Heart right ventricle (tissue), 16 donors: Measurements from ENCODE around the gene TAB2. TPM values are rescaled to one million over a fixed set of nuclear protein-coding genes. Genes with fewer than 3 reads are reported as not detected.

ENCODE experiments used
- ATAC-seq, 8 donors: fragments of 200-7000 bp; cut with Tn5 transposase; one replicate each; pipeline ENCODE4 v1.9.1; 2020; ENCODE audit warnings: mild to moderate bottlenecking in 8 of 8, moderate library complexity in 8 of 8, moderate number of reproducible peaks in 1 of 8
- DNase-seq, 2 donors: peaks; one replicate each; pipeline ENCODE4 v3.0.0-alpha.2; 2020
- H3K27ac ChIP-seq, 10 donors: fragments of 200-600 bp; sonication (generic) in 2 of 10; one replicate each; pipeline versions ENCODE4 v1.5.0 to v1.8.0; 2020 to 2022; ENCODE audit warnings: mild to moderate bottlenecking in 3 of 10
- H3K27me3 ChIP-seq, 7 donors: fragments of 200-600 bp; one replicate each; pipeline ENCODE4 v1.8.0; 2021 to 2022; ENCODE audit warnings: mild to moderate bottlenecking in 2 of 7
- H3K36me3 ChIP-seq, 9 donors: fragments of 200-600 bp; sonication (generic) in 1 of 9; one replicate each; pipeline versions ENCODE4 v1.5.0 to v1.8.0; 2020 to 2022; ENCODE audit warnings: mild to moderate bottlenecking in 2 of 9
- H3K4me1 ChIP-seq, 9 donors: fragments of 200-600 bp; sonication (generic) in 1 of 9; one replicate each; pipeline versions ENCODE4 v1.5.0 to v1.8.0; 2020 to 2022; ENCODE audit warnings: mild to moderate bottlenecking in 4 of 9
- H3K4me3 ChIP-seq, 10 donors: fragments of 200-600 bp; sonication (generic) in 2 of 10; one replicate each; pipeline versions ENCODE4 v1.5.0 to v1.8.0; 2020 to 2022; ENCODE audit warnings: mild to moderate bottlenecking in 7 of 10, moderate library complexity in 2 of 10
- H3K9me3 ChIP-seq, 11 donors: fragments of 200-600 bp in 10 of 11; sonication (generic) in 2 of 11; one replicate each; pipeline versions ENCODE4 v1.5.0 to v1.8.0; 2013 to 2022; ENCODE audit warnings: mild to moderate bottlenecking in 2 of 11, control low read depth in 1 of 11, moderate library complexity in 1 of 11
- CTCF ChIP-seq, 9 donors: fragments of 200-600 bp; sonication (generic) in 2 of 9; IDR thresholded peaks; one replicate each; pipeline versions ENCODE4 v1.5.0 to v1.8.0; 2021 to 2022; ENCODE audit warnings: antibody characterized with exemption in 9 of 9, mild to moderate bottlenecking in 5 of 9, moderate library complexity in 1 of 9
- WGBS, 2 donors: extraction: QIAGEN DNeasy Blood & Tissue Kit; methylation state at CpG; one replicate each; pipeline ENCODE4 v1.1.7; 2013; ENCODE audit warnings: inconsistent platforms in 1 of 2; 5-methylcytosine and 5-hydroxymethylcytosine counted together
- intact Hi-C, 10 donors: fragments of 100-400 bp; cut with DNase I; formaldehyde crosslinking; loops; one replicate each; pipeline versions ENCODE4 v1.11.1 to v1.14.2; 2022
- polyA plus RNA-seq, 2 donors: library from polyadenylated mRNA; stranded (reverse); fragments of 200-250 nt; gene quantifications; one replicate each; pipeline ENCODE4 v1.2.3, GENCODE V29; 2013
- total RNA-seq, 10 donors: library from RNA; stranded (reverse); fragmentation: NEBNext Ultra II Directional in 3 of 10; extraction: Animal tissue kit (Norgen Biotek cat#: 25700) in 3 of 10; gene quantifications; one replicate each; pipeline versions ENCODE4 v1.2.1 to v1.2.4, GENCODE V29; 2021 to 2023
- donor health status: Arrhythmogenic right ventricular cardiomyopathy.
- donor health status: ischemic (EF 13 %, LVEDD 7.1; RV severe dilation, severe dysfunction).
- donor health status: healthy with polysubstance abuse.
- donor health status: DM: no; HTN: yes; CAD: no.
- donor health status: DM: no; HTN: no; CAD: no.
- donor health status: ischemic (EF 25% LVEDD 6.9; RV normal size, moderate dysfunction).
- donor health status: ischemic (EF 25% LVEDD 5.7; RV mildly dilated, moderate dysfunction).
- donor health status: healthy.
- donor health status: DM: yes; HTN: yes; CAD: no.
- donor health status: Ischemic cardiomyopathy.
- donor health status: ischemic (EF 35%, LVEDD 5.7; RV mildly dilated, moderate dysfunction).
- donor health status: nonischemic (EF 11% LVEDD 7.7; RV severe dilation, severe dysfunction).
- donor health status: DM: yes; HTN: yes; CAD: no.
- donor health status: PGD.
- donor health status: ischemic (EF 29% LVEDD 5.4; RV normal size, mild dysfunction).
- donor health status: nonischemic (EF 23%, LVEDD 6.1; RV moderate dilation, normal function).

The TAB2 gene
- total and polyA plus RNA-seq, 12 donors, result 13.6 to 72.5 (median 54.3) TPM

GRCh38 chr6:149368065-149368464 is 50.6 kb downstream of the TAB2 start:
- Histone ChIP-seq H3K4me3 (no peak overlapping the region), H3K4me1 (peaks cover 0 to 50% (median 32%) of the 10 kb centered on the region in 9 donors), H3K27me3 (no peaks in the 10 kb centered on the region), H3K36me3 (peaks cover 0 to 31% (median 0%) of the 10 kb centered on the region in 9 donors), H3K27ac (no peak overlapping the region), H3K9me3 (no peaks in the 10 kb centered on the region)
- intact Hi-C loops, result no loop called here
- DNase-seq, result no peak
- WGBS, 2 donors, result 85 to 86% methylated on average over 1 of the region's 1 CpG
- no peak for TF ChIP-seq CTCF (IDR thresholded peaks at IDR 0.05)
- ATAC-seq, result no peak

GRCh38 chr6:149371154-149371553 is 53.6 kb downstream of the TAB2 start:
- DNase-seq (no peak), ATAC-seq (peak in 1 of 8 donors; percentile 22)
- Histone ChIP-seq H3K9me3 (no peaks in the 10 kb centered on the region), H3K4me3 (no peak overlapping the region), H3K4me1 (peaks cover 0 to 33% (median 9%) of the 10 kb centered on the region in 9 donors), H3K27me3 (no peaks in the 10 kb centered on the region), H3K36me3 (peaks cover 0 to 31% (median 0%) of the 10 kb centered on the region in 9 donors), H3K27ac (no peak overlapping the region)
- no peak for TF ChIP-seq CTCF (IDR thresholded peaks at IDR 0.05)
- intact Hi-C loops, result no loop called here

- ATAC-seq, result no peak
- Histone ChIP-seq H3K9me3 (no peaks in the 10 kb centered on the region), H3K4me1 (peaks cover 0 to 33% (median 6%) of the 10 kb centered on the region in 9 donors), H3K36me3 (peaks cover 0 to 31% (median 0%) of the 10 kb centered on the region in 9 donors), H3K27me3 (no peaks in the 10 kb centered on the region), H3K4me3 (no peak overlapping the region), H3K27ac (no peak overlapping the region)
- no peak for TF ChIP-seq CTCF (IDR thresholded peaks at IDR 0.05)
- no peak for DNase-seq
- 49 to 99% methylated on average over 2 of the region's 2 CpGs for WGBS, 2 donors
- intact Hi-C loops, result no loop called here
Observed at GRCh38 chr6:149372062-149372461, 54.5 kb downstream of the TAB2 start.

GRCh38 chr6:149373511-149373910 is 56.0 kb downstream of the TAB2 start:
- ATAC-seq, result no peak
- H3K27ac ChIP-seq, result no peak overlapping the region

More at GRCh38 chr6:149373511-149373910, 56.0 kb downstream of the TAB2 start:
- H3K4me1 ChIP-seq, result peaks cover 0 to 26% (median 6%) of the 10 kb centered on the region in 9 donors
- TF ChIP-seq CTCF (IDR thresholded peaks at IDR 0.05), result no peak
- intact Hi-C loops, result no loop called here
- peaks cover 0 to 40% (median 8%) of the 10 kb centered on the region in 9 donors for H3K36me3 ChIP-seq
- 94 to 95% methylated on average over 2 of the region's 2 CpGs for WGBS, 2 donors
- no peak for DNase-seq
- no peaks in the 10 kb centered on the region for H3K27me3 ChIP-seq
- no peak overlapping the region for H3K4me3 ChIP-seq
- no peaks in the 10 kb centered on the region for H3K9me3 ChIP-seq
